SK-N-SH treated with all-trans-retinoic acid at 6 μM for 48 hours (cell line): ENCODE data around the gene MRPL48.

Experiments used
- ARNTL ChIP-seq: fragments of 450-650 bp; formaldehyde crosslinking; IDR thresholded peaks from 2 replicates; pipeline ENCODE4 v1.5.0; 2020; ENCODE audit warnings: low read depth, mild to moderate bottlenecking, moderate library complexity, borderline replicate concordance
- BACH2 ChIP-seq: fragments of 250-450 bp; sonication (Bioruptor Pico); IDR thresholded peaks from 2 replicates; pipeline ENCODE4 v1.9.0; 2021; ENCODE audit warnings: mild to moderate bottlenecking, borderline replicate concordance
- CSDC2 ChIP-seq: fragments of 250-450 bp; sonication (Bioruptor Pico); IDR thresholded peaks from 2 replicates; pipeline ENCODE4 v1.5.0; 2020; ENCODE audit warnings: mild to moderate bottlenecking, moderate library complexity
- GLIS3 ChIP-seq: fragments of 250-450 bp; sonication (Bioruptor Pico); IDR thresholded peaks from 2 replicates; pipeline ENCODE4 v1.5.0; 2020; ENCODE audit warnings: mild to moderate bottlenecking, moderate library complexity
- ISL1 ChIP-seq: fragments of 250-450 bp; sonication (Bioruptor Pico); IDR thresholded peaks from 2 replicates; pipeline ENCODE4 v2.1.2; 2022; ENCODE audit warnings: mild to moderate bottlenecking, moderate library complexity
- OSR1 ChIP-seq: fragments of 250-450 bp; sonication (Bioruptor Pico); IDR thresholded peaks from 2 replicates; pipeline ENCODE4 v1.8.0; 2022; ENCODE audit warnings: moderate library complexity, mild to moderate bottlenecking, inconsistent platforms
- SNAI2 ChIP-seq: fragments of 250-450 bp; sonication (Bioruptor Pico); IDR thresholded peaks from 2 replicates; pipeline ENCODE4 v1.5.0; 2020; ENCODE audit warnings: mild to moderate bottlenecking, moderate library complexity
- TOX ChIP-seq: fragments of 250-450 bp; sonication (Bioruptor Pico); IDR thresholded peaks from 2 replicates; pipeline ENCODE4 v1.8.0; 2021; ENCODE audit warnings: mild to moderate bottlenecking, moderate library complexity, borderline replicate concordance
- ZFP30 ChIP-seq: fragments of 450-650 bp; formaldehyde crosslinking; IDR thresholded peaks from 2 replicates; pipeline ENCODE4 v1.5.0; 2022; ENCODE audit warnings: mild to moderate bottlenecking, moderate library complexity
- ZNF565 ChIP-seq: fragments of 450-650 bp; formaldehyde crosslinking; conservative IDR thresholded peaks from 2 replicates; pipeline ENCODE4 v1.5.0; 2020; ENCODE audit warnings: low read depth, mild to moderate bottlenecking, moderate library complexity
- TF ChIP-seq, protein P1 (sequence below): fragments of 250-450 bp; sonication (Bioruptor Pico); IDR thresholded peaks from 2 replicates; pipeline ENCODE4 v1.8.0; 2021; ENCODE audit warnings: low read depth, mild to moderate bottlenecking, moderate library complexity, borderline replicate concordance
- TF ChIP-seq, protein P2 (sequence below): fragments of 250-450 bp; sonication (Bioruptor Pico); IDR thresholded peaks from 2 replicates; pipeline ENCODE4 v1.5.1; 2021; ENCODE audit warnings: mild to moderate bottlenecking, moderate library complexity
- TF ChIP-seq, protein P3 (sequence below): fragments of 250-450 bp; sonication (Bioruptor Pico); IDR thresholded peaks from 2 replicates; pipeline ENCODE4 v1.5.1; 2020; ENCODE audit warnings: low read depth, mild to moderate bottlenecking, moderate library complexity

DNA sequence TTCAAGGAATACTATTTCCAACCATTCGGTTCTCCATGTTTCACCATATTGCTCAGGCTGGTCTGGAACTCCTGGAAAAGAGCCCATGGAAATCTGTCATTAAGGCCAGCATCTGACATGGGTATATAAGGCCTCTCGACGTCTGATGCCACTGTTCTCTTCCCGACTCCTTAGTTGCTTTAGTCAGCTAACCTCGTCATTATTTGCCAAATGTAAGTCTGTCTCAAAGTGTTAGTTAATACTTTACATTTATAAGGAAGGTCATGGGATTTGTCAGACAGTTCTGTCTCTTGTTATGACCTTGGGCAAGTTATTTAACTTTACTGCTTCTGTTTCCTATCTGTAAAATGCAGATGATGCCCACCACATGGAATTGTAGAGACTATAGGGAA is 1.6 kb downstream of the MRPL48 start:
- TF ChIP-seq GLIS3 (CRISPR knock-in tag) (no peak), OSR1 (CRISPR knock-in tag) (no peak), ZFP30 (no peak), ISL1 (CRISPR knock-in tag) (no peak), BACH2 (CRISPR knock-in tag) (no peak), SNAI2 (CRISPR knock-in tag) (no peak), CSDC2 (CRISPR knock-in tag) (no peak), ZNF565 (CRISPR knock-in tag) (no peak), ARNTL (CRISPR knock-in tag) (no peak), TOX (CRISPR knock-in tag) (no peak)
- TF ChIP-seq, protein P1, sequence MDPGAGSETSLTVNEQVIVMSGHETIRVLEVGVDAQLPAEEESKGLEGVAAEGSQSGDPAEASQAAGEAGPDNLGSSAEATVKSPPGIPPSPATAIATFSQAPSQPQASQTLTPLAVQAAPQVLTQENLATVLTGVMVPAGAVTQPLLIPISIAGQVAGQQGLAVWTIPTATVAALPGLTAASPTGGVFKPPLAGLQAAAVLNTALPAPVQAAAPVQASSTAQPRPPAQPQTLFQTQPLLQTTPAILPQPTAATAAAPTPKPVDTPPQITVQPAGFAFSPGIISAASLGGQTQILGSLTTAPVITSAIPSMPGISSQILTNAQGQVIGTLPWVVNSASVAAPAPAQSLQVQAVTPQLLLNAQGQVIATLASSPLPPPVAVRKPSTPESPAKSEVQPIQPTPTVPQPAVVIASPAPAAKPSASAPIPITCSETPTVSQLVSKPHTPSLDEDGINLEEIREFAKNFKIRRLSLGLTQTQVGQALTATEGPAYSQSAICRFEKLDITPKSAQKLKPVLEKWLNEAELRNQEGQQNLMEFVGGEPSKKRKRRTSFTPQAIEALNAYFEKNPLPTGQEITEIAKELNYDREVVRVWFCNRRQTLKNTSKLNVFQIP (CRISPR knock-in tag): no peak
- TF ChIP-seq, protein P2, sequence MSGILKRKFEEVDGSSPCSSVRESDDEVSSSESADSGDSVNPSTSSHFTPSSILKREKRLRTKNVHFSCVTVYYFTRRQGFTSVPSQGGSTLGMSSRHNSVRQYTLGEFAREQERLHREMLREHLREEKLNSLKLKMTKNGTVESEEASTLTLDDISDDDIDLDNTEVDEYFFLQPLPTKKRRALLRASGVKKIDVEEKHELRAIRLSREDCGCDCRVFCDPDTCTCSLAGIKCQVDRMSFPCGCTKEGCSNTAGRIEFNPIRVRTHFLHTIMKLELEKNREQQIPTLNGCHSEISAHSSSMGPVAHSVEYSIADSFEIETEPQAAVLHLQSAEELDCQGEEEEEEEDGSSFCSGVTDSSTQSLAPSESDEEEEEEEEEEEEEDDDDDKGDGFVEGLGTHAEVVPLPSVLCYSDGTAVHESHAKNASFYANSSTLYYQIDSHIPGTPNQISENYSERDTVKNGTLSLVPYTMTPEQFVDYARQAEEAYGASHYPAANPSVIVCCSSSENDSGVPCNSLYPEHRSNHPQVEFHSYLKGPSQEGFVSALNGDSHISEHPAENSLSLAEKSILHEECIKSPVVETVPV (CRISPR knock-in tag): no peak
- TF ChIP-seq, protein P3, sequence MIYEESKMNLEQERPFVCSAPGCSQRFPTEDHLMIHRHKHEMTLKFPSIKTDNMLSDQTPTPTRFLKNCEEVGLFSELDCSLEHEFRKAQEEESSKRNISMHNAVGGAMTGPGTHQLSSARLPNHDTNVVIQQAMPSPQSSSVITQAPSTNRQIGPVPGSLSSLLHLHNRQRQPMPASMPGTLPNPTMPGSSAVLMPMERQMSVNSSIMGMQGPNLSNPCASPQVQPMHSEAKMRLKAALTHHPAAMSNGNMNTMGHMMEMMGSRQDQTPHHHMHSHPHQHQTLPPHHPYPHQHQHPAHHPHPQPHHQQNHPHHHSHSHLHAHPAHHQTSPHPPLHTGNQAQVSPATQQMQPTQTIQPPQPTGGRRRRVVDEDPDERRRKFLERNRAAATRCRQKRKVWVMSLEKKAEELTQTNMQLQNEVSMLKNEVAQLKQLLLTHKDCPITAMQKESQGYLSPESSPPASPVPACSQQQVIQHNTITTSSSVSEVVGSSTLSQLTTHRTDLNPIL (CRISPR knock-in tag): no peak
